HG03175 (cell line): ENCODE data around the gene SOX18.

ENCODE experiments used
- ATAC-seq: cut with Tn5 transposase; IDR thresholded peaks from one replicate; pipeline ENCODE4 v1.9.1; 2021; ENCODE audit warnings: mild to moderate bottlenecking, moderate library complexity; ENCODE audit not compliant: unreplicated experiment

SOX18 gene

DNA sequence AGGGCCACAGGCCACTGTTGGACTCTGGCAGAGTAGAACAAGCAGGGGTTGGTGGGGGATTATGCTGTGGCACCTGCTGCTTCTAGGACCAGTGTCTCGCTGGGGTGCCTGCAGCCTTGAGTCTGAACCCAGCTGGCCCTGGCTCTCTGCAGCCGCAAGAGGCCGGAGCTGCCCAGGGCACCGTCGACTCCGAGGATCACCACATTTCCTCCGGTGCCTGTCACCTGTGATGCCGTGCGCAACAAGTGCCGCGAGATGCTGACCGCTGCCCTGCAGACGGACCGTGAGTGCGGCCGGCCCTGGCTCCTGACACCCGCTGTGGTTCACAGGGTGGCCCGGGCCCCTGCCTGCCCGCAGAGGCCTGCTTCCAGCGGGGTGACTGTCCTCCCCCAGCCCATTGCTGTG is 19.8 kb upstream of the SOX18 start:
- ATAC-seq, result no peak

DNA sequence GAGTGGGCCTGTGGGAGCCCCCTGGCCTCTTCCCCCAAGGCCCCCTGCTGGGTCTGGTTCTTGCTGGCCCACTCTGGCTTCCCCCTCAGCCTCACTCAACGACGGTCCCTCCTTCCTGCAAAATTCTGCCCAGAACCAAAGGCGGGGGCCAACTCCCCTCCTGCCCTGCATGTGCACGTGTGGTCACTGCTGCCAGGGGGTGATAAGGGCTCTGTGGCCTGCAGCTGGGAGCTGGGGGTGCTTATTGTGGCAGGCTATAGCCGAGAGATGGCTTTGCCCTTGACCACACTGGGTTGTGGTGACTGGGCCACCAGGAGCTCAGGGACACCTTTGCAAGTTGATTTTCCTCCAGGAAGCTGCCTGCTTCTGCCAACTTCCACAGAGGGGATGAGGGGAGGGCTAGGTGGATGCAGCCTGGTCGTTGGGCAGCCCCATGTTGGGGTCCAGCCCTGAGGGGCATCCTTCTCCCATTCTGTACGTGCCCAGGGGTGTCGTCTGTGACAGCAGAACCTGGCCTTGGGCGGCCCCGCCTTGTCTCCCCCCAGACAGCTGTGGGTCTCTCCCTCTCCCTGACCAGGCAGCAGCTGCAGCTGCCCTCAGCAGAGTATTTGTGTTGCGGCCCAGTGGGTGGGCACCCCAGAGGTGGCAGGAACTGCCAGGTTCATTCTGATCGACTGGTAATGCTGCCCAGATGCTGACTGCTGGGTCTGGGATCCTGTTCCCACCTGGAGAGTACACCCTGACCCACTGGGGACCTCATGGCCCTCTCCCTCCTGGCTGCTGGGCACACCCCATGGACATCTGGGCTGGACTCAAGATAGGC is 19.2 kb upstream of the SOX18 start:
- no peak for ATAC-seq

DNA sequence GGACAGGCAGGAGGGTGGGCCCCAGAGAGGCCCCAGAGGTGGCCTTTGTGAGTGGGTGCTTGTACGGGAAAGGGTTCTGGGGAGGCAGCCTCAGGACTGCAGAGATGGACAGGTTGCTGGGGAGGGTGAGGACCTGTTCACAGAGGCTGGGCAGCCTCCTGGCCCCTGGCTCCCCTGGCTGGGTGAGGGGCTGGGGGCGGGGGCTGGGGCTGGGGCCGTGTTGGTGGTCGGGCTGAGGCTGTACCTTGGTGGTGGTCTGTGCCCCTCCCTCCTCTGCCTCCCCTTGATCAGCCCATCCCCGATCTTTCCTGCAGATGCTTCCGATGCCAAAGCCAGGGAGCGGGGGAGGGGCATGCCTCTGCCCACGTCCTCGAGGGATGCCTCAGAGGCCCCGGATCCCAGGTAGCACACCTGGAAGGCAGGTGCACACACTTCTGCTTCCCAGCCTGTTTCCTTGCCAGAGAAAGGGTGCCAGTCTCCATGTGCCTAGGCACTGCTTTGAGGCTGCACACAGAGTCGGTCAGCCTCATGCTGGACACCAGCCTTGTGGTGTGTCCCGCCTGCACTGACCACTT is 18.4 kb upstream of the SOX18 start:
- no peak for ATAC-seq

DNA sequence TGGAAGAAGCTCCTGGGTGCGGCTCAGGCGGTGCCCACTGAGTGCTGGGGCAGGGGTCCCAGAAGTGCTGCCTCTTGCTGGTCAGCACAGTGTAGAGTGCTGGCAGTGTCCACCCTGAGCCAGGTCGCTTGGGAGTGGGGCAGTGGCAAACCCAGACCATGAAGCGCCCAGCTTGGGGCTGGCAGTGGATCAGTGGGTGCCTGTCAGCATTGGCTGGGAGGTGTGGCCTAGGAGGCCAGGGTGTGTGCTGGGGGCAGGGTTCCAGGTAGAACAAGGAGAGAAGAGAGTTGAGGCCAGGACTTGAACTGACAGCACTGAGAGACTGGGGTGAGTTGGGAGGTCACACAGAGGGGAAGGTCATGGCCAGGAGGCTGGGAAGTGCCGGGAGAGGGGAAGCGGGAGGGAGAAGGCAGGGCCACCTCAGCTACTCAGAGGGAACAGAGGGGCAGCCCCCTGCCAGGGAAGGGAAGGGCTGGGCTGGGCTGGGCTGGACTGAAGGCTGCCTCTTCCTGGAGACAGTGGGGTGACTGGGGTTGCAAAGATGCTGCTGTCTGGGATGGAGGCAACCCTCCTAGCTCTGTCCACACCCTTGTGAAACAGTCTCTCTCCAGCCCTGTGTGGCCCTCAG is 17.7 kb upstream of the SOX18 start:
- no peak for ATAC-seq

DNA sequence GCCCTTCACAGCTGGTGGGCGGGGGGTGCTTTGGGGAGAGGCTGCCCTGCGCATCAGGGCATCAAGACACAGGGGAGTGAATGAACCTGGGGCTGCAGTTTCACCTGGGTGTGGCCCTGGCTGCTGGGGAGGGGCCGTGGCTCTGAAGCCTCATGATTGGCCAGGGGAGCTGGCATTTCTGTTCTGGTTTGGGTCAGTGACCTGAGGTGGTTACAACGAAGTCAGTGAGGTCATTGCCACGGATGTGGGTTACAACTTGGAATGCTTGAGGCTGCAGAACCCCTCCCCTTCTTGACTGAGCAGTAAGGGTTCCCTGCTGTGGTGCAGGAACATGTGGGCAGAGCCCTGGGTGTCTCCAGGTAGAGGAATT is 16.5 kb upstream of the SOX18 start:
- peak; percentile 55 for ATAC-seq

DNA sequence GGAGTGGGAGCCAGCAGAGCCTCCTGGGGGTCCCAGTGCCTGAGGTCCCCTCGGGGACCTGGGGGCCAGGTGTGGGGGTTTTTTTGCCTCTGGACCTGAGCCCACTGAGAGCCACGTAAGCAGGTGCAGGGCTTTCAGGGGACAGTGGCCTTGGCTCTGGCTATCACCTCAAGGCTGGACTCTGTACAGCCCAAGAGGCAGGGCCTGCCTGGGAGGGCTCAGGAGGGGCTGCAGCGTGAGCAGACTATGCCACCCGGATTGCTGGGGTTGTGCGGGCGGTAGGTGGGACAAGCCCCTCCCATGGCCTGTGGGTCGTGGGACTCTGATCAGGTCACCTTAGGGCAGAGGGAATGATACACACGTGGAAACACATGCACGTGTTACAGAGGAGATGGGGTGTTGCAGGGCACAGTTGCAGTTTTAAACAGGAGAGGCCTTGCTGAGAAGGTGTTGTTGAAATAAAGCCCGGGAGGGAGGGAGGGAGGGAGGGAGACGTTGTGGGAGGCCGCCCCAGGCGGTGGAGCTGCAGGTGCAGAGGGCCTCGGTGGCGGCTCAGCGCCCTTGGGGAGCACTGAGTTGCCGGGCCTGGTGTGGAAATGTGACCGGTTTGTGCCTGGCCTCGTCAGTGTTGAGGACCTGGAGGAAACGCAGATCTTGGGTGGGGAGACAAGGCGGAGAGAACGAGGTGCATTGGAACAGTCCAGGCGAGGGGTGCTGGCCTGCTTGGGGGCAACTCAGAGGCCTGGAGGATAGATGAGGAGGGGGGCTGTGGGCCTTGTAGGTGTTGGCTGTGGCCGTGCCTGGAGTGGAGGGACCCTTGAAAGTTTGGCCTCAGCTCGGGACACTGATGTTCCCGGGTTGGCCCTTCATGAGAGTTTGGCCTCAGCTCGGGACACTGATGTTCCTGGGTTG is 15.9 kb upstream of the SOX18 start:
- no peak for ATAC-seq

DNA sequence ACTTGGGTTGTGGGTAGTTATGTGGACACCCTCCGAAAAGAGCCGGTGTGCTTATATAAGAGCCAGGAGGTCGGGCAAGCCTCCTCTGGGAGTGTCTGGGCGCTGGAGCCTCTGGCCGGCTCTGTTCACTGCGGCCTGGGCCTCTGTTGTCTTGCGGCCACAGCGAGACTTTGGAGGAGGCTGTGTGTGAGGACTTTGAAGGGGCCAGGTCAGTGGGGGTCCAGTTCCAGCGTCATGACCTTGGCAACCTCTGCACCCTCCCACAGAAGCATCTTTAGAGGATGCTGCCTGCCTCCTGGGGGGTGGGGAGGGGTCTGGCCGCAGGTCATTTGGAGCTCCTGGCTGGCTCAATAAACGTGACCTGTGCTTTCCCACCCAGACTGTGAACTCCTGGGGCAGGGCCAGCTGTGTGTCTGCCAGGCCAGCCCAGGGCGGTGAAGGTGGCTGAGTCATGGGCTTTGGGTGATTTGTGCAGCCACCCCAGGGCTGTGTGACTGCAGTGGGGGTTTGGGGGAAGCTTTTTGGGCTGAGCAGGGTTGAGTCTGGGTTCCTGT is 14.8 kb upstream of the SOX18 start:
- ATAC-seq, result no peak

DNA sequence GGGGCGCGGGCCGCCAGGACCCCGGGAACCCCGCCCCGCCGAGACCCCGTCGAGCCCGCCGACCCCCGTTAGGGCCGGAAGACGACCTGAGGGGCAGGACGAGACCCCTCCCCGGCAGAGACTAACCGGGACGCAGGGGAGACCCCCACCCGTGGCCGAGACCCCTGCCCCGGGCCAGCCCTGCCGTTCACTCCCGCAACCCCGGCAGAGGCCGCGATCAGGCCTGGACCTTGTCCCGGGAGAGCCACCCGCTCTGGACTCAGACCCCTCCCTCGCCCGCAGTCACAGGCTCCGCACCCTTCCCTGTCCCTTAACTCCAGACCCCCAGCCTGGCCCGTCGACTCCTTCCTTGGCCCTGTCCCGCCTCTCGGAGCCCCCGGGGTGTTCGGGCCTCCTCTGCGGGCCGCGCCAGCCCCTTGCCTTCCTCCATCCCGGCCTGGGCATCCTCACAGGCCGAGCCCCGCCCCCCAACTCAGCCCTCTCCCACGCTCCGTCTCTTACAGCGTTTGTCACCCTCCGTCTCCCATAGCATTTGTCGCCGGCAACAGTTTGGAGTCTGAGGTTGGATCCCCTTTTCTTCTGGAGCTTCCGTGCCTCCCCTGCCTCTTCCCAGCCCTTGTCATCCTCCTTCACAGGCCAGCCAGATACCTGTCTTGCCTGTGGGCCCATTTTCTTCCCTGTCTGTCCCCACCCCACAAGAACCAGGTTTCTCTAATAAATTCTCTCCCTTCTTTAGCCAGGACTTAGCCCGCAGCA is 14.1 kb upstream of the SOX18 start:
- ATAC-seq, result no peak

DNA sequence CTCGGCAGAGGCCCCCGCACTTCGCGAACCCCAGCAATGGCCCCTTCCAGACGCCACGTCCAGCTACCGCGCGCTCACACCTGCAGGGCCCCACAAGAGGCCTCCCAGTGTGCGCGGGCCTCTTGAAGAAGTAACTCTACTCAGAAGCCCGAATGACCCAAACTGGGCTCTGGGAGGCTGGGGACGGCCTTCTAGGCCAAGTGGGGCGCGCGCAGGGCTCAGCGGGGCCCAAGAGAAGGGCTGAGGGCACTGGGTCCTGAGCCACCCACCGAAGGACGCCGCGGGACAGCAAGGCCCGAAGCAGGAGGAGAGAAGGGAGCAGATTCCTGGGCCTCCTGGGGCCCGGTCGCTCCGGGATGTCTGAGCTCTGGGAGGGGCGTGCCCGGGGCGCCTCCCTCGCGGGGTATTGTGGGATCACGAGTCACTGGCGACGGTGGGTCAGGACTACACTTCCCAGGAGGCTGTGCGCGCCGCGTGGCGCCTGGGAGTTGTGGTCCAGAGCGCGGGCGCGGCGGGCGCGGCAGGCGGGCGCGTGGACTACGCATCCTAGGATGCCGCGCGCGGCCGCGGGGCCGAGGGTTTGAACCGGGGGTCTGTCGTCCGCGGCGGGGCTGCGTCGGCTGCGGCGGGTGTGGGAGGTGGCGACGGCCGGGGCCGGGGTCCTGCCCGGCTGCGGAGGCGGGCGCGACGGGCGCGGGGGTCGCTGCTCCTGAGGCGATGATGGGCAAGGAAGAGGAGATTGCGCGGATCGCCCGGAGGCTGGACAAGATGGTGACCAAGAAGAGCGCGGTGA is 13.4 kb upstream of the SOX18 start, which contains the start of gene TCEA2:
Gene TCEA2 (plus strand): TSS at position 603 of the 793 bp plus-strand sequence. CDS start 115 bp downstream, at position 718.
- peak; percentile 75 for ATAC-seq

DNA sequence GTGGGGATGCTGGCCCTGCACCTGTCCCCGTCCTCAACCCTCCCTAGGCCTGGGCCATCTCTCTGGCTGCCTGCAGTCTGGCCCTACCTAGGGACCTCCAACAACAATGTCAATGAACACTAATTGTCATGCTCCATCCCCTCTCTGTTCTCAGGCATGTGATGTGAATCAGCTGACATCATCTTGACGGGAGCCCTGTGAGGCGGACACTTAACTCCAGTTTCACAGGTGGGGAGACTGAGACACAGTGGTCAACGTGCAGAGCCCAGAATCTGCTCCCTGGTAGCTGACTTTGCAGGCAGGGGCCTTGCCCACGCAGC is 12.8 kb upstream of the SOX18 start:
- no peak for ATAC-seq

DNA sequence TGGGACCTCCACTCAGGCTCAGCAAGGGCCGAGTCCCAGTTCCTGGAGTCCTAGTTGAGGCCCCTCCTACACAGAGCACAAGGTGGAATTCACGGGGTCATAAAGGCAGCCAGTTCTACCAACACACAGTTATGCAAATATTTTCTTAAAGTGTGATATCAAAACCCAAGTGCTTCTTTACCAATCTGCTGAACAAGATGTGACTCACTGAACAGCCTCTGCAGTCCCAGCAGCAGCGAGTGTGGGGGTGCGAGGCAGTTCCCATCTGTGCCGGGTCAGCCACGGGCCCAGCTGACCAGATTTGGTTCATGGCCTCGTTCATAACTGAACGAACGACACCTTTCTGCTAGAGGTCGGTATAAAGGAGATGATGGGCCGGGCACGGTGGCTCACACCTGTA is 9.1 kb upstream of the SOX18 start:
- ATAC-seq, result no peak

DNA sequence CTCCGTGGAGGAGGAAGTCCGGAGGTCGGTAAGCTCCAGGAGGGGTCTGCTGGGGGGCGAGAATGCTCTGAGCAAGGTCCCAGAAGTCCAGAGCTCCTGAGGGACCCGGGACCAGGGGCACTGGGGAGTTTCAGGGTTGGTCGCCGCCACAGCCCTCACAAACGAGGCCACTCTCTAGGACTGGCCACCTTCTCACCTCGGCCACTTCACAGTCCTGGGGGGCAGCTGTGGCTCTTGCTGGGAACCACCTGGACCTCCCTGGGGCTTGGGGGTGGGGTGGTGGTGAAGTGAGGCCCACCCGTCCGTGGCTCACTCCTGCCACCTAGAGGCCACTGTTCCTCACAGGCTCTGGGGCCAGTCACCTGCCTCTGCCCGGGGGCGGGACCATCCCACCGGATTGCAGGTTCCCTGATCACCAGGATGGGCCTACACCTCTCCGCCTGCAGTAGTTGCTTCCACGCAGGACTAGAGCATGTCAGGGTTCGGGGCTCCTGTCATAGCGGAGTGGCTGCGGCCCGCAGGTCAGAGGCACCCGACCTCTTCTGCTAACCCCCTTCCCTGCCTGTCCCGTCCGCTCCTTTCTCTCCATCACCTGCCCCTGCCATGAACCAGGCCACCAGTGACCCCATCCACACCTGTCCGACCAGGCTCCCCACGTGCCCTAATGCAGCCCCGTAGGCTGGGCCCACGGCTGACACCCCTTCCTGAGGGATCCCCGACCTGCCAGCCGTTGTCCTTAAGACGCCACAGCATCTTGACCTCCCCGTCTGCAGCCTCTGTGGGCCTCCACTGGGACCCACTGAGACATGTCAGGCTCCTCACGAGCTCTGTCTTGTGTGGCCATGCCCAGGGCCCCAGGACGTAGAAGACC is 8.4 kb upstream of the SOX18 start:
- peak; percentile 49 for ATAC-seq

DNA sequence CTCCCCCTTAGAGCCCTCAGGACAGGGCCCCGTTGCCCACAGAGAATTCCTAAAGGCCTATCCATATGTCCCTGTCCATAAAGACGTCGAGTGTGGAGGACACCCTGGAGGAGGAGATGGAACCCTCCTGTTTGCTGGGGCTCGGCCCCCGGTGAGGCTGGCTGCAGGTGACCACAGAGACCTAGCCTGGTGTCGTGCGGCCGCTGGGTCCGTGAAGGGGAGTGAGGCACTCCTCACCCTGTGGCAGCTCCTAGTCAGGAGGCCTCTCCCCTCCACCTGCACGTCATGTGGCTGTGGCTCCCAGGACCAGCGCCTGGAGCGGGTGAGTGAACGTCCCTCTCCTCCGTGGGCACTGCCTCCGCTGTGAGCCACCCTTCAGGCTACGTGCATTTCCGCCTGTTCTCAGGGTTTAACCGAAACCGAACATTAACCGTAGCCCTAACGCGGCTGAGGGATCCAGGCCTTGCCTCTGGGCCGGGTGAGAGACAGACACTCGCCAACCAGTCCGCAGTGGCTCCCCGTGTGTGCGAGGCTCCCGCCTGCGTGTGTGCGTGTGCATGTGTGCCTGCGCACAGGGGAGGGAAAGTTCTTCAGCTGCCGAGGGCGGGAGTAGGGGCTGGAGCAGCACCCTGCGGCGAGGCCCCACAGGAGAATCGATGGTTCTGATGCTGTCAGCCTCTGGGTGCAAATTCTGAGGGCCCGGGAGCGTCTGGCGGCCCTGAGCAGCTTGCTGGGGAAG is 7.6 kb upstream of the SOX18 start:
- ATAC-seq, result no peak

DNA sequence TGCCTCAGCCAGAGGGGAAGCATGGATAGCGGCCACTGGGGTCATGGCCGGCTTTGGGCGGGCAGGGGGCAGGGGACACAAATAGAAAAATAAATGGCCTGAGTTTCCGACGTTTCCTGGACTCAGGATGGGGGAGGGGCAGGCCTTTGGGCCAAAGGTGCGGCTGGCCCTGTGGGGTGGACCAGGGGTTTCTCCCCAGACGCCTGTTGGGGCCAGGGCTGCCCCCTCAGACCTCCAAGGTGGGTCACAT is 7.1 kb upstream of the SOX18 start:
- ATAC-seq, result no peak

DNA sequence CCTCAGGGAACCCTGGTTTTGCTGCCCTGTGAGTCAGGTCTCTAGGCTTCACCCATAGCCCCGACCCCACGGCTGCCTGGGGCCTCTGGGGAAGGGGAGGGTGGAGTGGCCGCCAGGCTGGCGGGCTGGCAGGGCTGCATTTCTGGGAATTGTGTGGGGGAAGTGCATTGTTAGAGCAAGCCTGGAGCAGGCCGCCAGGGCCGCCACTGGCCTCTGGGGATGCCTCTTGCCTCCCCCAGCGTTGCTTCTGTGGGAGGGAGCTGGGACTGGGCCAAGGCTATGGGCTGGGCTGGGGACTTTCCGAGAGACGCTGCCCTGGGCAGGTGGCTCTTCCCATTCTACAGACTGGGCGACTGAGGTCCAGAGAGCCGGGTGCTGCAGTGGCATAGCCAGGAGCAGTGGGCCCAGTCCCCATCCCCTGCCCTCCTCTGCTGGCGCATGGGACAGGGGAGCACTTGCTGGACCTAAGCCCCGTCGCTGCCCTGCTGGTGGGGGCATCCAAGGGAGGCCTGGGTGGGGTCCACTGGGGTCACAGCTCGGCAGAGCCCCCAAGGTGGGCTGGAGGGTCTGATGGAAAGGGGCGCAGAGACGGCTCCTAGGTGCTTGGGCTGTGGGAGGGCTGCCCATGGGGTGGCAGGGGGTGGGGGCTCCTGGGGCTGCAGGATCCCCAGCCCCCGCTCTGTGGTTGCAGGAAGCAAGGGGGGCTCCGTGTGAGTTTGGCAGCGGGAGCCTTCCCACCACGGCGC is 6.6 kb upstream of the SOX18 start:
- no peak for ATAC-seq

DNA sequence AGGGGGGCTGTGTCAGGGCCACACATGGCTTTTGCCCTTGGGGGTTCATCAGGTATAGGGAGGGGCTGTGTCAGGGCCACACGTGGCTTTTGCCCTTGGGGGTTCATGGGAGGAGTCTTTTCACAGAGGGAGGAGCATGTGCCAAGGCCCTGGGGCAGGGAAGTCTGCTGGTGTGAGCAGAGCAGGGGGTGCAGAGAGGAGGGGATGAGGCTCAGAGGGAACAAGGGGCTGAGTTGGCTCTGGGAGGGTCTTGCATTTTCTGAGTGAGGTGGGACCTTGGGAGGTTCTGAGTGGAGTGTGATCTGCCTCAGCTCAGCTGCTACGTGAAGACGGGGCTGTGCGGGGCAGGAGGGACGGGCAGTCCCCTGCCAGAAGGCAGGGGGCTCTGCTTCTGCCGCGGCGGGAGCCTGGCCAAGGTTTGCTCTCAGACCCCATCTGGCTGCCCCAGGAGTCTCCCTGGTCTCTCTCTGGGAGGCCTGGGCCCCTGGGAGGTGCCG is 6.0 kb upstream of the SOX18 start:
- ATAC-seq, result no peak
